ENCODE results near the gene DIP2C. TPM values are rescaled to one million over a fixed set of nuclear protein-coding genes. Genes with fewer than 3 reads are reported as not detected.
"Not testable (repeated sequence)": the region's sequence is repeated elsewhere in the genome, so short reads cannot be mapped to it uniquely, and the experiment has no call there.

The DIP2C gene
- total RNA-seq, 1 donor from 2014 or later: 23.1 TPM

- Mint-ChIP-seq H3K9me3 (no peaks in the 10 kb centered on the region), H3K27ac (peak overlapping the region; percentile 19), H3K36me3 (peaks cover 5% of the 10 kb centered on the region), H3K4me1 (ENCODE audit: unreplicated experiment) (peaks cover 71% of the 10 kb centered on the region), H3K27me3 (no peaks in the 10 kb centered on the region), H3K4me3 (no peak overlapping the region)
- no peak for DNase-seq (ENCODE audit: extremely low spot score, unreplicated experiment)
- no peak for TF ChIP-seq CTCF (conservative IDR thresholded peaks at IDR 0.05)
These were observed 172.7 kb downstream of the DIP2C start for GRCh38 chr10:516764-517163.

- H3K9me3 Mint-ChIP-seq: no peaks in the 10 kb centered on the region
- H3K27ac Mint-ChIP-seq: peak overlapping the region; percentile 56
- no peaks in the 10 kb centered on the region for H3K27me3 Mint-ChIP-seq
- TF ChIP-seq CTCF (conservative IDR thresholded peaks at IDR 0.05): no peak
- peaks cover 70% of the 10 kb centered on the region for H3K4me1 Mint-ChIP-seq (ENCODE audit: unreplicated experiment)
- H3K4me3 Mint-ChIP-seq: no peak overlapping the region
- peaks cover 5% of the 10 kb centered on the region for H3K36me3 Mint-ChIP-seq
- DNase-seq (ENCODE audit: extremely low spot score, unreplicated experiment): no peak
These were observed 173.8 kb downstream of the DIP2C start for GRCh38 chr10:515674-516073.

GRCh38 chr10:514137-514671, 175.3 kb downstream of the DIP2C start:
- Mint-ChIP-seq H3K4me3 (peak overlapping the region; percentile 47), H3K27me3 (no peaks in the 10 kb centered on the region), H3K4me1 (ENCODE audit: unreplicated experiment) (peaks cover 66% of the 10 kb centered on the region), H3K9me3 (no peaks in the 10 kb centered on the region), H3K27ac (peak overlapping the region; percentile 78), H3K36me3 (peaks cover 6% of the 10 kb centered on the region)
- no peak for TF ChIP-seq CTCF (conservative IDR thresholded peaks at IDR 0.05)
- DNase-seq (ENCODE audit: extremely low spot score, unreplicated experiment): no peak

- no peaks in the 10 kb centered on the region for H3K9me3 Mint-ChIP-seq
- TF ChIP-seq CTCF (conservative IDR thresholded peaks at IDR 0.05): no peak
- no peaks in the 10 kb centered on the region for H3K27me3 Mint-ChIP-seq
- H3K27ac Mint-ChIP-seq: peak overlapping the region; percentile 78
- H3K36me3 Mint-ChIP-seq: peaks cover 10% of the 10 kb centered on the region
- peak overlapping the region; percentile 71 for H3K4me3 Mint-ChIP-seq
- peaks cover 62% of the 10 kb centered on the region for H3K4me1 Mint-ChIP-seq (ENCODE audit: unreplicated experiment)
- DNase-seq (ENCODE audit: extremely low spot score, unreplicated experiment): no peak
These were observed 176.1 kb downstream of the DIP2C start for GRCh38 chr10:513393-513792.

GRCh38 chr10:512661-513060, 176.8 kb downstream of the DIP2C start:
- H3K4me1 Mint-ChIP-seq (ENCODE audit: unreplicated experiment): peaks cover 64% of the 10 kb centered on the region
- H3K27ac Mint-ChIP-seq: peak overlapping the region; percentile 78
- not testable (repeated sequence) for H3K4me3 Mint-ChIP-seq

GRCh38 chr10:511849-512191, 177.6 kb downstream of the DIP2C start:
- no peak for TF ChIP-seq CTCF (conservative IDR thresholded peaks at IDR 0.05)
- Mint-ChIP-seq H3K9me3 (no peaks in the 10 kb centered on the region), H3K36me3 (peaks cover 10% of the 10 kb centered on the region), H3K27me3 (no peaks in the 10 kb centered on the region), H3K27ac (peak overlapping the region; percentile 83), H3K4me1 (ENCODE audit: unreplicated experiment) (peaks cover 56% of the 10 kb centered on the region), H3K4me3 (peak overlapping the region; percentile 32)
- no peak for DNase-seq (ENCODE audit: extremely low spot score, unreplicated experiment)

More at GRCh38 chr10:512661-513060, 176.8 kb downstream of the DIP2C start:
- not testable (repeated sequence) for H3K9me3 Mint-ChIP-seq; H3K36me3 Mint-ChIP-seq; DNase-seq (ENCODE audit: extremely low spot score, unreplicated experiment); H3K27me3 Mint-ChIP-seq

All from type B pancreatic cell (in vitro differentiated cells).